HG02884 (cell line): ENCODE results near the gene DAB2.
A peak's percentile ranks its signal among the peaks of the same experiment; 100 is the strongest.

Experiments used
- ATAC-seq: cut with Tn5 transposase; IDR thresholded peaks from one replicate; pipeline ENCODE4 v1.9.1; 2021; ENCODE audit warnings: mild to moderate bottlenecking, moderate library complexity; ENCODE audit not compliant: unreplicated experiment

The DAB2 gene

DNA sequence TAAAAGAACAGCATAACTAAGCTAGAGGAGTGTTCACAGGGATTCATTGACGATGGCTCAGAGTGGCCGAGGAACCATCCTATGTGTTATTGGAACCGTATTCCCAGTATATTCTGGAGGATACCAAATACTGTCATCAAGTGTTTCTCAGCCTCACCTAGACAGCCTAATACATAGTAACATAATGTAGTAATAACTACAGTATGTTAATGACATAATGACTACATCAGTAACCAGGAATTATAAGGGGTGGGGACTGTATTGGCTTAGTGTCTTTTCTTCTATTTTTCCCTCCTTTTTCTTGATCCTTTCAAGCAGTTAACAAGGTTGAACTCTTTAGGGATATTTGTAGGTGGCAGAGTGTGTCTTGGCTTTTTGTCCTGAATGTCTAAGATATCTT is 33.8 kb downstream of the DAB2 start:
- no peak for ATAC-seq

DNA sequence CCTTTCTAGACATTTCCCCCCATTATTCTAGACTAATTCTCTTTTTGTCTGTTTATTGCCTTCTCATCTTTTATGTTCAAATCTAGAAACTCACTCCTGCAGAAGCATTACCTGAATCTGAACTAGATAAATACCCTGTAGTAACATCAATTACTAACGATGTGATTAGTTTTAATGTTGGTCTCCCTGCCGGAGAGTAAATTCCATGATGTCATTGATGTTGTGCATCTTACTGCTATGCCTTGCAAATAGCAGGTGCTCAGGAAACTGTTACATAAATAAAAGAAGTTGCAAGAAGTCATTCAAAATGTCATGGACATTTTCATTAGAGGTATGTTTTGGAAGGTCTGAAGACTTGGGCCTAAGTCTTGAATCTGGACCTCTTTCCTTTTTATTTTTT is 37.5 kb downstream of the DAB2 start:
- no peak for ATAC-seq

- no peak for ATAC-seq
These were observed 40.5 kb downstream of the DAB2 start for GRCh38 chr5:39384271-39384670.

DNA sequence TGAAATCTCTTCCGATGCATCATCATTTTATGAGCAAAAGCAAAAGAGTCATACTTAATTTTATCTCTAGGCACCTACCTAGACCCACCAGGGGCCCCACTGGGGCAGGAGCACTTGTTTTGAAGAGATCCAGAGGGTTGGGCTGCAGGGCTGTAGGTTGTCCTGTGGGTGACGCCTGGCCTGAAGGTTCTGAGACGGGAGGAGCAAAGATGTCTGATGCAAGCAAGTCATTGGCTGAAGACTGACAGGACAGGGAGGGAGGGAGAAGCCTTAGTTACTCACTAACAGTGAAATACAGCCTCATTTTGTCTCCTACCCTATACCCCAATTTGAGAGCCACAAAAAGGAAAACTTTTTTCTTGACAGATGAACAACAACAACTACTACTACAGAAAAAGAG is 43.4 kb downstream of the DAB2 start:
- no peak for ATAC-seq

GRCh38 chr5:39379693-39380092 is 45.1 kb downstream of the DAB2 start:
- ATAC-seq = no peak

GRCh38 chr5:39377613-39378012 is 47.2 kb downstream of the DAB2 start:
- no peak for ATAC-seq

DNA sequence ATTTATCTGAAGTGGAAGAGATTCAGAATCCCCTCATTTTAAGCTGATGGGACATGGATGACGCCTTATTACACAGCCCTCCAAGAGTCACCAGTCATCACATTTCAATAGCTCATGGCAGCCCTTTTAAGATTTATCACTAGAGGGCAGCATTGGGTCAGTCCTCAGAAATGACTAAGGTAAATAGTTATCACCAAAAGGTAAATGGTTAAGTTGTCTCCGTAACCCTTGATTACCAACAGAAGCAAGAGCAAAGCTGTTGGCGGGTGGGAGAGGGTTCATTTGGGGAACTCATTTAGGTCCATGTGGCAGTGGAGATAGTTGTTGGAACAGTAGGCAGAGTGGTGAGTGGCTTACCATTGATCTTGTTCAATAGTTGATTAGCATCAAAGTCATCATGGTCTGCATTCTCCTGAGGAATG is 48.5 kb downstream of the DAB2 start:
- ATAC-seq = peak; percentile 75

GRCh38 chr5:39373791-39374190 is 51.0 kb downstream of the DAB2 start:
- ATAC-seq = no peak

GRCh38 chr5:39371367-39371635 is 53.5 kb downstream of the DAB2 start:
- no peak for ATAC-seq

DNA sequence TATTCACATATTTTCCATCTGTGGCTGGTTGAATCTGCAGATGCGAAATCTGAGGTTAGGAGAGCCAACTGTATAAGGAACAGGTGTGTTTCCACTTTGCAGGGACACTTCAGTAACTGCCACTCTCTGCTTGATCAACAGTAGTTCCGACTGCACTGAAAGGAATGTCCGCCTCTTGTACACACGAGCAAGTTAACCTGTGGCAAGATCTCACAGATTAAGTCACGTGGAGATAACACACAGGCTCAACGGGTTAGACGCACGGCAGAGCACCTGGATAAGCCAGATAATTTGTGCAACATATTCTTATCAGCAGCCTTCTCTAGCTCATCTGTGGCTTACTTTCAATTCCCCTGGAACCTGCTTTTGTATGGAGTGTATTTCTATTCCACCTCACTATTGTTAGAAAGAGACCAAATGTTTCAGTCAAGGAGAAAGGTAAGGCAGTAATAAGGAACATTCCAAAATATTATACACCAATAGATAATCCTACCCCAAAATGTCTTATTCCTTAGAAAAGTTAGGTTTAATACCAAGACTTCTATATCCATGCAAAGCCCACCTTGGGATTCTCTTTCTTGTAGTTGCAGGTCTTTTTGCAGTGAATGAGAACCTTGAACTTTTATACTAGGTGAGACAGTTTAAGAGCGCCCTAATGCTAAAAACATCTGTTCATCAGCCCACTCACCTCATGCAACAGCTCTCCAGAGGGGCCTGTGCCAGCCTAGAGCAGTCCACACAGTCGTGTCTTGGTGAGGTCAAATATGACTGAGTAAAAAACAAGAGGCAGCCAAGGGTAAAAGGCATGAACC is 54.0 kb downstream of the DAB2 start:
- ATAC-seq = no peak

- no peak for ATAC-seq
These were observed 55.5 kb downstream of the DAB2 start for GRCh38 chr5:39369123-39369815.

- ATAC-seq = no peak
These were observed 56.7 kb downstream of the DAB2 start for GRCh38 chr5:39368116-39368515.

DNA sequence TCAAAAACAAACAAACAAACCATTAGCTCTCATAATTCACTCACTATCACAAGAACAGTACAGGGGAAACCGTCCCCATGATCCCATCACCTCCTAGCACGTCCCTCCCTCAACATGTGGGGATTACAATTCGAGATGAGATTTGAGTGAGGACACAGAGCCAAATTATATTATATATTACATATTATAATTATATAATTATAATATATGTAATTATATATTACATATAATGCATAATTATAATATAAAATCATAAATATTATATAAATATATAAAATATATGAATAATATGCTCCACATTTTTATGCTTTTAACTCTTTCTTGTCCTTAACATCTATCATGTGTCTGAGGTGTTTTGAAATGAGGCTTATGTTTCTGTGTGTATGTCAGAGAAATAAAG is 57.1 kb downstream of the DAB2 start:
- ATAC-seq = no peak

GRCh38 chr5:39364367-39364766 is 60.4 kb downstream of the DAB2 start, which contains the start of gene C9:
Gene C9, minus strand, starts transcription at chr5:39364495. Its CDS starts 31 bp downstream, at chr5:39364464.
- ATAC-seq = no peak

DNA sequence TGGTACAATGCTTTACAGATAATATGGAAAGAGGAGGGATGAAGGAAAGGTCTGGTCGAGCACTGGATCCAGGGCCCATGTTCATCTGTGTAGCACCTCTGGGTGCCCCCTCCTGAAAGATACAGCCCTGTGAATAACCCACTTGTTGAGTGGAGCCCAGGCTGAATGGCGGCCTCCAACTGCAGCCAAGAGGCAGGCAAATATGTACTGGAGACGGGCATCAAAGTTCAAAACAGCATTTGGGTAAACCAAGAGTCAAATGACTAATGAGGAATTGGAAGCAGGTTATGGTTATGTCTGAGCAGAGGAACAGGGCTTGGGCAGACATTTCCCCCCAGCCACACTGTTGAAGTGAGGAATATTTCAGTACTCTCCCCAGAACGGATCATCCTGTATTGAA is 61.6 kb downstream of the DAB2 start:
- no peak for ATAC-seq

- ATAC-seq = no peak
These were observed 62.1 kb downstream of the DAB2 start for GRCh38 chr5:39362646-39363045.

GRCh38 chr5:39361306-39361705 is 63.5 kb downstream of the DAB2 start:
- ATAC-seq = no peak

GRCh38 chr5:39360471-39361111 is 64.2 kb downstream of the DAB2 start:
- no peak for ATAC-seq

GRCh38 chr5:39356263-39356662 is 68.5 kb downstream of the DAB2 start:
- no peak for ATAC-seq

- ATAC-seq = no peak
These were observed 69.5 kb downstream of the DAB2 start for GRCh38 chr5:39355324-39355723.

- no peak for ATAC-seq
These were observed 70.9 kb downstream of the DAB2 start for GRCh38 chr5:39353717-39354399.

DNA sequence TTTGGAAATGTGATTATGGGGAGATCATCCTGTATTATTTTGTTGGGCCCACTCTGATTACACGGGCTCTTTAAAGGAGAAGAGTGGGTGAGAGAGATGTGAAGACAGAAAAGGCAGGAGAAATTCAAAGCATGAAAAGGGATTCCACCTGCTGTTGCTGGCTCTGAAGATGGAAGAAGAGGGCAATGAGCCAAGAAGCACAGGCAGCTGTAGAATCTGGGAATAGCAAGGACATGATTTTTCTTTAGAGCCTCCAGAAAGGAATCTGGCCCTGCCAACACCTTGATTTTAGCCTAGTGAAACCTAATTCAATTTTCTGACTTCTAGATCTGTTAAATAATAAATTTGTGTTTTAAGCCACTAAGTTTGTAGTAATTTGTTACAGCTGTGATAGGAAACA is 71.8 kb downstream of the DAB2 start:
- no peak for ATAC-seq
